ENCODE data around the gene BCL3. TPM values are rescaled to one million over a fixed set of nuclear protein-coding genes. Genes with fewer than 3 reads are reported as not detected.

The BCL3 gene
- total and polyA plus RNA-seq, 2 of the 13 experiments (the other 11 are each of a cell fraction or from before 2014, with no cell fraction given) = 2.3 to 4.0 TPM

DNA sequence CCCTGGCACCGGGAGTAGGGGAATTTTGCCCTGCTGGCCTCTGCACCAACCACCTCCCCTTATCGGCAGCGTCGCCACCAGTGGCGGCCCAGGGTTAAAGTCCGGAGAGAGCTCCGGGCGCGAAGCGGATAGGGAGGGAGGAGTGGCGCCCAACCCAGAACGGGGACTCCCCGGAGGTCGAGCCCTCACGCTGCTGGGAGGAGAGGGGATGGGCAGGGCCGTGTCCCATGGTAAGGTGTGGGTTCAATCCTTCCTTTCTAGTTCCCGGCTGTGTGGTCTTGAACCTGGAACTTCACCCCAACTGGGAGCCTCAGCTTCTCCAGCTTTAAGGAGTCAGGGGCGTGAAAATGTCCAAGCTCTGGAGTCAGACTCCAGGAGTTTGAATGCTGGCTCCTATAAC lies 23.3 kb upstream of the BCL3 start (continued):
- TF ChIP-seq, protein P1, sequence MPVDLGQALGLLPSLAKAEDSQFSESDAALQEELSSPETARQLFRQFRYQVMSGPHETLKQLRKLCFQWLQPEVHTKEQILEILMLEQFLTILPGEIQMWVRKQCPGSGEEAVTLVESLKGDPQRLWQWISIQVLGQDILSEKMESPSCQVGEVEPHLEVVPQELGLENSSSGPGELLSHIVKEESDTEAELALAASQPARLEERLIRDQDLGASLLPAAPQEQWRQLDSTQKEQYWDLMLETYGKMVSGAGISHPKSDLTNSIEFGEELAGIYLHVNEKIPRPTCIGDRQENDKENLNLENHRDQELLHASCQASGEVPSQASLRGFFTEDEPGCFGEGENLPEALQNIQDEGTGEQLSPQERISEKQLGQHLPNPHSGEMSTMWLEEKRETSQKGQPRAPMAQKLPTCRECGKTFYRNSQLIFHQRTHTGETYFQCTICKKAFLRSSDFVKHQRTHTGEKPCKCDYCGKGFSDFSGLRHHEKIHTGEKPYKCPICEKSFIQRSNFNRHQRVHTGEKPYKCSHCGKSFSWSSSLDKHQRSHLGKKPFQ (CRISPR knock-in tag; IDR thresholded peaks at IDR 0.05; ENCODE audit: insufficient replicate concordance) = no peak
- TF ChIP-seq REPIN1 (CRISPR knock-in tag; IDR thresholded peaks at IDR 0.05; ENCODE audit: borderline replicate concordance, low read depth) = peak; percentile 75; the same call in 1 of the 2 replicates
- peak; percentile 90; the same call in 1 of the 2 replicates for TF ChIP-seq ZNF746 (CRISPR knock-in tag; IDR thresholded peaks at IDR 0.05)
- TF ChIP-seq, protein P2, sequence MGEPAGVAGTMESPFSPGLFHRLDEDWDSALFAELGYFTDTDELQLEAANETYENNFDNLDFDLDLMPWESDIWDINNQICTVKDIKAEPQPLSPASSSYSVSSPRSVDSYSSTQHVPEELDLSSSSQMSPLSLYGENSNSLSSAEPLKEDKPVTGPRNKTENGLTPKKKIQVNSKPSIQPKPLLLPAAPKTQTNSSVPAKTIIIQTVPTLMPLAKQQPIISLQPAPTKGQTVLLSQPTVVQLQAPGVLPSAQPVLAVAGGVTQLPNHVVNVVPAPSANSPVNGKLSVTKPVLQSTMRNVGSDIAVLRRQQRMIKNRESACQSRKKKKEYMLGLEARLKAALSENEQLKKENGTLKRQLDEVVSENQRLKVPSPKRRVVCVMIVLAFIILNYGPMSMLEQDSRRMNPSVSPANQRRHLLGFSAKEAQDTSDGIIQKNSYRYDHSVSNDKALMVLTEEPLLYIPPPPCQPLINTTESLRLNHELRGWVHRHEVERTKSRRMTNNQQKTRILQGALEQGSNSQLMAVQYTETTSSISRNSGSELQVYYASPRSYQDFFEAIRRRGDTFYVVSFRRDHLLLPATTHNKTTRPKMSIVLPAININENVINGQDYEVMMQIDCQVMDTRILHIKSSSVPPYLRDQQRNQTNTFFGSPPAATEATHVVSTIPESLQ (CRISPR knock-in tag; conservative IDR thresholded peaks at IDR 0.05) = no peak
- TF ChIP-seq, protein P3, sequence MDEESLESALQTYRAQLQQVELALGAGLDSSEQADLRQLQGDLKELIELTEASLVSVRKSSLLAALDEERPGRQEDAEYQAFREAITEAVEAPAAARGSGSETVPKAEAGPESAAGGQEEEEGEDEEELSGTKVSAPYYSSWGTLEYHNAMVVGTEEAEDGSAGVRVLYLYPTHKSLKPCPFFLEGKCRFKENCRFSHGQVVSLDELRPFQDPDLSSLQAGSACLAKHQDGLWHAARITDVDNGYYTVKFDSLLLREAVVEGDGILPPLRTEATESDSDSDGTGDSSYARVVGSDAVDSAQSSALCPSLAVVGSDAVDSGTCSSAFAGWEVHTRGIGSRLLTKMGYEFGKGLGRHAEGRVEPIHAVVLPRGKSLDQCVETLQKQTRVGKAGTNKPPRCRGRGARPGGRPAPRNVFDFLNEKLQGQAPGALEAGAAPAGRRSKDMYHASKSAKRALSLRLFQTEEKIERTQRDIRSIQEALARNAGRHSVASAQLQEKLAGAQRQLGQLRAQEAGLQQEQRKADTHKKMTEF (CRISPR knock-in tag; IDR thresholded peaks at IDR 0.05) = 0 out of 2 replicates have a peak, but pooled peaks have one; percentile 25
- TF ChIP-seq SMARCE1 (IDR thresholded peaks at IDR 0.05; ENCODE audit: borderline replicate concordance) = no peak
- TF ChIP-seq RARA (CRISPR knock-in tag; IDR thresholded peaks at IDR 0.05) = peak; percentile 83
- TF ChIP-seq ZNF263 (CRISPR knock-in tag; IDR thresholded peaks at IDR 0.05) = peak; percentile 84
- peak; percentile 44; the same call in 1 of the 2 replicates for TF ChIP-seq E2F2 (CRISPR knock-in tag; IDR thresholded peaks at IDR 0.05; ENCODE audit: borderline replicate concordance)
- 0 out of 2 replicates have a peak, but pooled peaks have one; percentile 24 for TF ChIP-seq ZNF317 (CRISPR knock-in tag; IDR thresholded peaks at IDR 0.05)
- peak; percentile 75 for TF ChIP-seq SALL1 (CRISPR knock-in tag; IDR thresholded peaks at IDR 0.05)
- peak; percentile 77 for TF ChIP-seq TBX2 (CRISPR knock-in tag; IDR thresholded peaks at IDR 0.05; ENCODE audit: borderline replicate concordance)
- TF ChIP-seq PAXIP1 (CRISPR knock-in tag; conservative IDR thresholded peaks at IDR 0.05) = peak; percentile 85
- TF ChIP-seq RBFOX2 (IDR thresholded peaks at IDR 0.05; ENCODE audit: low read depth, low read length) = peak; percentile 50; the same call in 1 of the 2 replicates
- TF ChIP-seq, protein P4, sequence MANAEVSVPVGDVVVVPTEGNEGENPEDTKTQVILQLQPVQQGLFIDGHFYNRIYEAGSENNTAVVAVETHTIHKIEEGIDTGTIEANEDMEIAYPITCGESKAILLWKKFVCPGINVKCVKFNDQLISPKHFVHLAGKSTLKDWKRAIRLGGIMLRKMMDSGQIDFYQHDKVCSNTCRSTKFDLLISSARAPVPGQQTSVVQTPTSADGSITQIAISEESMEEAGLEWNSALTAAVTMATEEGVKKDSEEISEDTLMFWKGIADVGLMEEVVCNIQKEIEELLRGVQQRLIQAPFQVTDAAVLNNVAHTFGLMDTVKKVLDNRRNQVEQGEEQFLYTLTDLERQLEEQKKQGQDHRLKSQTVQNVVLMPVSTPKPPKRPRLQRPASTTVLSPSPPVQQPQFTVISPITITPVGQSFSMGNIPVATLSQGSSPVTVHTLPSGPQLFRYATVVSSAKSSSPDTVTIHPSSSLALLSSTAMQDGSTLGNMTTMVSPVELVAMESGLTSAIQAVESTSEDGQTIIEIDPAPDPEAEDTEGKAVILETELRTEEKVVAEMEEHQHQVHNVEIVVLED (CRISPR knock-in tag; IDR thresholded peaks at IDR 0.05; ENCODE audit: borderline replicate concordance) = peak; percentile 48; the same call in 1 of the 2 replicates
- TF ChIP-seq MEIS2 (CRISPR knock-in tag; IDR thresholded peaks at IDR 0.05) = peak; percentile 32; the same call in 1 of the 2 replicates
